Measurements from ENCODE around the gene DDX1. TPM values are rescaled to one million over a fixed set of nuclear protein-coding genes. Genes with fewer than 3 reads are reported as not detected.

The DDX1 gene
- total RNA-seq, 5 donors from 2014 or later (not counting 1 experiment from before 2014, with no cell fraction given) = 43.0 to 46.9 (median 45.8) TPM

- ChIA-PET CTCF (interaction anchor here in 1 of 2 donors (1.4 kb wide), 1 partner anchor 10 kb away, joined by 9 read pairs; no protein-coding TSS in a partner anchor), POLR2A (no interaction called here)
- Mint-ChIP-seq H3K27me3 (peaks cover 0 to 14% of the 10 kb centered on the region in 2 donors), H3K36me3 (no peaks in the 10 kb centered on the region), H3K4me1 (peaks cover 9 to 14% (median 9%) of the 10 kb centered on the region in 3 donors), H3K9me3 (no peaks in the 10 kb centered on the region), H3K4me3 (no peak overlapping the region), H3K27ac (no peak overlapping the region)
- DNase-seq (no peak), ATAC-seq (replicated peaks in 1 of 4) (no peak)
- Histone ChIP-seq H3K27me3 (replicated peaks in 1 of 2; ENCODE audit: control insufficient read depth in 2 of 2, extremely low read depth in 1 of 2, insufficient read depth in 2 of 2, low read length in 1 of 2) (no peaks in the 10 kb centered on the region), H3K27ac (ENCODE audit: low read length) (no peak overlapping the region), H3K4me1 (ENCODE audit: control insufficient read depth in 1 of 2, extremely low read depth in 1 of 2, insufficient read depth in 2 of 2, low read length in 2 of 2) (peaks cover 0 to 6% of the 10 kb centered on the region in 2 experiments), H3K4me3 (ENCODE audit: control insufficient read depth in 1 of 2, extremely low read depth in 1 of 2, low read length in 1 of 2) (no peak overlapping the region), H3K9me3 (no peaks in the 10 kb centered on the region), H3K36me3 (ENCODE audit: control insufficient read depth in 2 of 2, extremely low read depth in 1 of 2, insufficient read depth in 1 of 2, low read length in 1 of 2) (no peaks in the 10 kb centered on the region)
- 100% methylated on average over 2 of the region's 6 CpGs for whole genome bisulfite sequencing (ENCODE audit: insufficient coverage)
Measured at GRCh38 chr2:15566912-15567311, 24.8 kb upstream of the DDX1 start.

DNA sequence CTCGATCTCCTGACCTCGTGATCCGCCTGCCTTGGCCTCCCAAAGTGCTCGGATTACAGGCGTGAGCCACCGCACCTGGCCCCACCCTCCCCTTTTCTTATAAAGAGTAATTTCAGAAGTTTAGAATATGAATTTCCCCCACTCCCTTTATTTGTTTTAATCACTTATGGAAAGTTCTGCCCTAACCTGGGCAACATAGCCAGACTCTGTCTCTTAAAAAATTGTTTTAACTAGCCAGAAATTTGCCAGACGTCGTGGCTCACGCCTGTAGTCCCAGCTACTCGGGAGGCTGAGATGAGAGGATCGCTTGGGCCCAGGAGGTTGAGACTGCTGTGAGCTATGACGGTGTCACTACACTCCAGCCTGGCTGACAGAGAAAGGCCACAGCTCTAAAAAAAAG lies 22.8 kb upstream of the DDX1 start:
- Histone ChIP-seq H3K36me3 (ENCODE audit: control insufficient read depth in 2 of 2, extremely low read depth in 1 of 2, insufficient read depth in 1 of 2, low read length in 1 of 2) (no peaks in the 10 kb centered on the region), H3K27me3 (replicated peaks in 1 of 2; ENCODE audit: control insufficient read depth in 2 of 2, extremely low read depth in 1 of 2, insufficient read depth in 2 of 2, low read length in 1 of 2) (no peaks in the 10 kb centered on the region), H3K4me1 (ENCODE audit: control insufficient read depth in 1 of 2, extremely low read depth in 1 of 2, insufficient read depth in 2 of 2, low read length in 2 of 2) (no peaks in the 10 kb centered on the region), H3K9me3 (no peaks in the 10 kb centered on the region), H3K4me3 (ENCODE audit: control insufficient read depth in 1 of 2, extremely low read depth in 1 of 2, low read length in 1 of 2) (no peak overlapping the region), H3K27ac (ENCODE audit: low read length) (no peak overlapping the region)
- Mint-ChIP-seq H3K27me3 (peaks cover 0 to 14% of the 10 kb centered on the region in 2 donors), H3K4me1 (no peaks in the 10 kb centered on the region), H3K4me3 (no peak overlapping the region), H3K9me3 (no peaks in the 10 kb centered on the region), H3K36me3 (no peaks in the 10 kb centered on the region), H3K27ac (no peak overlapping the region)
- POLR2A ChIA-PET = no interaction called here
- no peak for DNase-seq
- 80% methylated on average over 2 of the region's 12 CpGs for WGBS (ENCODE audit: insufficient coverage)
- CTCF ChIA-PET = no interaction called here
- no peak for ATAC-seq (replicated peaks in 1 of 4)

- WGBS (ENCODE audit: insufficient coverage) = 73% methylated on average over 2 of the region's 5 CpGs
- no peak overlapping the region for H3K27ac ChIP-seq (ENCODE audit: low read length)
- Mint-ChIP-seq H3K4me3 (no peak overlapping the region), H3K27ac (no peak overlapping the region), H3K4me1 (no peaks in the 10 kb centered on the region), H3K27me3 (peaks cover 0 to 14% of the 10 kb centered on the region in 2 donors), H3K36me3 (no peaks in the 10 kb centered on the region), H3K9me3 (no peaks in the 10 kb centered on the region)
- ChIA-PET CTCF (no interaction called here), POLR2A (no interaction called here)
- DNase-seq = no peak
- H3K4me3 ChIP-seq (ENCODE audit: control insufficient read depth in 1 of 2, extremely low read depth in 1 of 2, low read length in 1 of 2) = no peak overlapping the region
- H3K27me3 ChIP-seq (replicated peaks in 1 of 2; ENCODE audit: control insufficient read depth in 2 of 2, extremely low read depth in 1 of 2, insufficient read depth in 2 of 2, low read length in 1 of 2) = no peaks in the 10 kb centered on the region
- no peaks in the 10 kb centered on the region for H3K36me3 ChIP-seq (ENCODE audit: control insufficient read depth in 2 of 2, extremely low read depth in 1 of 2, insufficient read depth in 1 of 2, low read length in 1 of 2)
- H3K4me1 ChIP-seq (ENCODE audit: control insufficient read depth in 1 of 2, extremely low read depth in 1 of 2, insufficient read depth in 2 of 2, low read length in 2 of 2) = no peaks in the 10 kb centered on the region
- H3K9me3 ChIP-seq = no peaks in the 10 kb centered on the region
- no peak for ATAC-seq (replicated peaks in 1 of 4)
Measured at GRCh38 chr2:15570104-15570503, 21.6 kb upstream of the DDX1 start.

DNA sequence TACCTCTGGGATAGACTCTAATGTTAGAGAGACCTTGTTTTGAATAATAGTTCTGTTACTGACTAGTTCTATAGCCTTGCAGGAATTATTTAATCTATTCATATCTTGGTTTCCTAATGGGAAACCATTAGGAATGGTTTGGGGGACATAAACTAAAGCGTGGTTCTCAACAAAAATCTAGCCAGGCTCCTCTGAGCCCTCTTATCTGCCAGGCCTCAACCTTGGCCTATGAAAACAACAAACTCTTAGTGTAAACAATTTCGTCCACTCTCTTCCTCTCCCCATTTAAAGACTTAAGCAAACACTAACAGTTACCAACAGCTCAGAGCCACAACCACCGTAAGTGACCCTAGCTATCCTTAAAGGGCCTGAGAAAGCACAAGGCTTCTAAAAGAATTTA lies 19.9 kb upstream of the DDX1 start:
- 93% methylated on average over 3 of the region's 3 CpGs for WGBS (ENCODE audit: insufficient coverage)
- H3K27me3 Mint-ChIP-seq = peaks cover 0 to 11% of the 10 kb centered on the region in 2 donors

GRCh38 chr2:15577071-15577735 lies 14.5 kb upstream of the DDX1 start:
- H3K4me3 ChIP-seq (ENCODE audit: control insufficient read depth in 1 of 2, extremely low read depth in 1 of 2, low read length in 1 of 2) = no peak overlapping the region
- Mint-ChIP-seq H3K27ac (no peak overlapping the region), H3K36me3 (no peaks in the 10 kb centered on the region), H3K27me3 (peaks cover 5 to 9% of the 10 kb centered on the region in 2 donors), H3K4me3 (no peak overlapping the region), H3K4me1 (no peaks in the 10 kb centered on the region), H3K9me3 (no peaks in the 10 kb centered on the region)
- CTCF ChIA-PET = interaction anchor here (0.7 to 3.4 kb wide), 17 partner anchors 10 to 40 kb away, joined by 3 to 18 read pairs (median 4); partner anchors contain the start of genes NBAS (in 2 of the 2) and DDX1 (in 1 of the 2)
- peak; percentile 57 to 91 (median 82) for DNase-seq
- H3K4me1 ChIP-seq (ENCODE audit: control insufficient read depth in 1 of 2, extremely low read depth in 1 of 2, insufficient read depth in 2 of 2, low read length in 2 of 2) = peaks cover 0 to 2% of the 10 kb centered on the region in 2 experiments
- WGBS (ENCODE audit: insufficient coverage) = 21% methylated on average over 6 of the region's 7 CpGs
- H3K27me3 ChIP-seq (replicated peaks in 1 of 2; ENCODE audit: control insufficient read depth in 2 of 2, extremely low read depth in 1 of 2, insufficient read depth in 2 of 2, low read length in 1 of 2) = peaks cover 0 to 3% of the 10 kb centered on the region in 2 experiments
- POLR2A ChIA-PET = interaction anchor here in 1 of 2 donors (0.8 kb wide), 1 partner anchor 18 kb away, joined by 3 read pairs; no protein-coding TSS in a partner anchor
- H3K9me3 ChIP-seq = no peaks in the 10 kb centered on the region
- no peak overlapping the region for H3K27ac ChIP-seq (ENCODE audit: low read length)
- ATAC-seq (replicated peaks in 1 of 4) = peak; percentile 92 to 99 (median 95)
- H3K36me3 ChIP-seq (ENCODE audit: control insufficient read depth in 2 of 2, extremely low read depth in 1 of 2, insufficient read depth in 1 of 2, low read length in 1 of 2) = no peaks in the 10 kb centered on the region

More for the DNA sequence above, 19.9 kb upstream of the DDX1 start:
- no peaks in the 10 kb centered on the region for H3K36me3 ChIP-seq (ENCODE audit: control insufficient read depth in 2 of 2, extremely low read depth in 1 of 2, insufficient read depth in 1 of 2, low read length in 1 of 2)
- Mint-ChIP-seq H3K4me3 (no peak overlapping the region), H3K4me1 (no peaks in the 10 kb centered on the region), H3K9me3 (no peaks in the 10 kb centered on the region), H3K27ac (no peak overlapping the region), H3K36me3 (no peaks in the 10 kb centered on the region)
- no peaks in the 10 kb centered on the region for H3K27me3 ChIP-seq (replicated peaks in 1 of 2; ENCODE audit: control insufficient read depth in 2 of 2, extremely low read depth in 1 of 2, insufficient read depth in 2 of 2, low read length in 1 of 2)
- no peaks in the 10 kb centered on the region for H3K4me1 ChIP-seq (ENCODE audit: control insufficient read depth in 1 of 2, extremely low read depth in 1 of 2, insufficient read depth in 2 of 2, low read length in 2 of 2)
- ATAC-seq (replicated peaks in 1 of 4) (no peak), DNase-seq (no peak)
- no peak overlapping the region for H3K4me3 ChIP-seq (ENCODE audit: control insufficient read depth in 1 of 2, extremely low read depth in 1 of 2, low read length in 1 of 2)
- CTCF ChIA-PET = interaction anchor here in 1 of 2 donors (1.1 kb wide), 1 partner anchor 14 kb away, joined by 3 read pairs; no protein-coding TSS in a partner anchor
- no peaks in the 10 kb centered on the region for H3K9me3 ChIP-seq
- POLR2A ChIA-PET = no interaction called here
- no peak overlapping the region for H3K27ac ChIP-seq (ENCODE audit: low read length)

DNA sequence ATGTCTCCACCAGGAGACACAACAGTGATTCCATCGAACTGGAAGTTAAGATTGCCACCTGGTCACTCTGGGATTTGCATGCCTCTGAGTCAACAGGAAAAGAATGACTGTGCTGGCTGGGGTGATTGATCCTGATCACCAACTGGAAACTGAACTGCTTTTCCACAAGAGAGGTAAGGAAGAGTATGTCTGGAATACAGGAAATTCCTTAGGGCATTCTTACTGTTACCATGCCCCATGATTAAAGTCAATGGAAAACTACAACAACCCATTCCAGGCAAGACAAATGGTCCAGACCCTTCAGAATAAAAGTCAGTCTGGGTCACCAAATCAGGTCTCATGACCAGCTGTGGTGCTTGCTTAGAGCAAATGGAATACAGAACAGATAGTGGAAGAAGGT lies 12.0 kb upstream of the DDX1 start:
- Mint-ChIP-seq H3K36me3 (no peaks in the 10 kb centered on the region), H3K27me3 (peaks cover 11 to 22% of the 10 kb centered on the region in 2 donors), H3K27ac (no peak overlapping the region), H3K4me1 (no peaks in the 10 kb centered on the region), H3K9me3 (no peaks in the 10 kb centered on the region), H3K4me3 (no peak overlapping the region)
- ChIA-PET POLR2A (no interaction called here), CTCF (interaction anchor here (0.5 to 1.3 kb wide), 2 partner anchors 11 to 768 kb away, joined by 3 to 12 read pairs; no protein-coding TSS in a partner anchor)
- H3K9me3 ChIP-seq = no peaks in the 10 kb centered on the region
- no peaks in the 10 kb centered on the region for H3K36me3 ChIP-seq (ENCODE audit: control insufficient read depth in 2 of 2, extremely low read depth in 1 of 2, insufficient read depth in 1 of 2, low read length in 1 of 2)
- DNase-seq (no peak), ATAC-seq (replicated peaks in 1 of 4) (no peak)
- no peak overlapping the region for H3K4me3 ChIP-seq (ENCODE audit: control insufficient read depth in 1 of 2, extremely low read depth in 1 of 2, low read length in 1 of 2)
- no peak overlapping the region for H3K27ac ChIP-seq (ENCODE audit: low read length)
- H3K27me3 ChIP-seq (replicated peaks in 1 of 2; ENCODE audit: control insufficient read depth in 2 of 2, extremely low read depth in 1 of 2, insufficient read depth in 2 of 2, low read length in 1 of 2) = peaks cover 0 to 6% of the 10 kb centered on the region in 2 experiments
- peaks cover 0 to 2% of the 10 kb centered on the region in 2 experiments for H3K4me1 ChIP-seq (ENCODE audit: control insufficient read depth in 1 of 2, extremely low read depth in 1 of 2, insufficient read depth in 2 of 2, low read length in 2 of 2)
- WGBS (ENCODE audit: insufficient coverage) = 83% methylated on average over 1 of the region's 1 CpG
